Hepatocyte (in vitro differentiated cells): ENCODE results near the gene UGT1A6. TPM values are rescaled to one million over a fixed set of nuclear protein-coding genes. Genes with fewer than 3 reads are reported as not detected.

Experiments
- DNase-seq: peaks from one replicate; pipeline ENCODE4 v3.0.0-alpha.2; 2016; ENCODE audit warnings: low spot score
- H2AFZ ChIP-seq: fragments of 200-600 bp; sonication (generic); 2 replicates; pipeline ENCODE4 v1.6.0; 2016; ENCODE audit warnings: antibody characterized with exemption, mild to moderate bottlenecking
- H3K27ac ChIP-seq: fragments of 200-600 bp; sonication (generic); 2 replicates; pipeline ENCODE4 v1.5.1; 2016; ENCODE audit warnings: mild to moderate bottlenecking
- H3K27me3 ChIP-seq: fragments of 200-600 bp; sonication (generic); 2 replicates; pipeline ENCODE4 v1.6.1; 2016
- H3K36me3 ChIP-seq: fragments of 200-600 bp; sonication (generic); replicated peaks from 2 replicates; pipeline ENCODE4 v1.5.1; 2016; ENCODE audit warnings: low read depth; ENCODE audit not compliant: insufficient read depth
- H3K4me1 ChIP-seq: fragments of 200-600 bp; sonication (generic); 2 replicates; pipeline ENCODE4 v1.5.1; 2016; ENCODE audit warnings: mild to moderate bottlenecking, moderate library complexity; ENCODE audit not compliant: insufficient read depth
- H3K4me2 ChIP-seq: fragments of 200-600 bp; sonication (generic); 2 replicates; pipeline ENCODE4 v1.6.0; 2016
- H3K4me3 ChIP-seq: fragments of 200-600 bp; sonication (generic); 2 replicates; pipeline ENCODE4 v1.5.1; 2016; ENCODE audit warnings: mild to moderate bottlenecking
- H3K79me2 ChIP-seq: fragments of 200-600 bp; sonication (generic); 2 replicates; pipeline ENCODE4 v1.6.0; 2017; ENCODE audit warnings: mild to moderate bottlenecking
- H3K9me2 ChIP-seq: fragments of 200-600 bp; sonication (generic); replicated peaks from 2 replicates; pipeline ENCODE4 v1.6.0; 2017; ENCODE audit warnings: mild to moderate bottlenecking; ENCODE audit not compliant: insufficient read depth
- H3K9me3 ChIP-seq: fragments of 200-600 bp; sonication (generic); 2 replicates; pipeline ENCODE4 v1.5.1; 2016; ENCODE audit warnings: low read depth, mild to moderate bottlenecking
- H4K20me1 ChIP-seq: fragments of 200-600 bp; sonication (generic); 2 replicates; pipeline ENCODE4 v1.6.0; 2016; ENCODE audit warnings: mild to moderate bottlenecking; ENCODE audit not compliant: insufficient read depth, poor library complexity, severe bottlenecking
- CTCF ChIP-seq: fragments of 200-600 bp; sonication (generic); IDR thresholded peaks from 2 replicates; pipeline ENCODE4 v1.5.1; 2016; ENCODE audit warnings: antibody characterized with exemption, mild to moderate bottlenecking; ENCODE audit not compliant: poor library complexity
- EZH2 ChIP-seq: fragments of 200-600 bp; sonication (generic); IDR thresholded peaks from 2 replicates; pipeline ENCODE4 v1.6.1; 2016; ENCODE audit warnings: antibody characterized with exemption, mild to moderate bottlenecking, borderline replicate concordance
- EZH2phosphoT487 ChIP-seq: fragments of 200-600 bp; sonication (generic); IDR thresholded peaks from one replicate; pipeline ENCODE4 v1.6.1; 2018; ENCODE audit warnings: antibody characterized with exemption, mild to moderate bottlenecking, low read depth, moderate library complexity; ENCODE audit not compliant: unreplicated experiment, severe bottlenecking
- WGBS: methylation state at CpG from one replicate; pipeline ENCODE4 v1.1.6; 2016; ENCODE audit warnings: low lambda C conversion rate; ENCODE audit errors: missing lambda C conversion rate; 5-methylcytosine and 5-hydroxymethylcytosine counted together
- polyA plus RNA-seq: library from polyadenylated mRNA; unstranded; fragments of >200 nt; fragmentation: Nextera tagmentation; extraction: Ambion mirVana; gene quantifications from 2 replicates; pipeline ENCODE4 v1.2.1, GENCODE V29; 2016
- total RNA-seq: library from RNA; depleted of rRNA; stranded (reverse); fragments of >200 nt; gene quantifications from 2 replicates; pipeline ENCODE4 v1.2.3, GENCODE V29; 2014

UGT1A6 gene
- total and polyA plus RNA-seq, 2 experiments from 2014 or later: 0.77 to 3.4 TPM

GRCh38 chr2:233772583-233772982 is 79.9 kb downstream of the UGT1A6 start:
- Histone ChIP-seq H3K9me3 (no peaks in the 10 kb centered on the region), H3K4me1 (no peaks in the 10 kb centered on the region), H2AFZ (no peak overlapping the region), H3K4me2 (no peak overlapping the region), H3K36me3 (no peaks in the 10 kb centered on the region), H4K20me1 (no peaks in the 10 kb centered on the region), H3K79me2 (no peaks in the 10 kb centered on the region), H3K27ac (no peak overlapping the region), H3K27me3 (no peaks in the 10 kb centered on the region), H3K4me3 (no peak overlapping the region), H3K9me2 (no peaks in the 10 kb centered on the region)
- DNase-seq: no peak
- TF ChIP-seq EZH2phosphoT487 (no peak), EZH2 (no peak), CTCF (no peak)
- 74% methylated on average over 5 of the region's 5 CpGs for WGBS

DNA sequence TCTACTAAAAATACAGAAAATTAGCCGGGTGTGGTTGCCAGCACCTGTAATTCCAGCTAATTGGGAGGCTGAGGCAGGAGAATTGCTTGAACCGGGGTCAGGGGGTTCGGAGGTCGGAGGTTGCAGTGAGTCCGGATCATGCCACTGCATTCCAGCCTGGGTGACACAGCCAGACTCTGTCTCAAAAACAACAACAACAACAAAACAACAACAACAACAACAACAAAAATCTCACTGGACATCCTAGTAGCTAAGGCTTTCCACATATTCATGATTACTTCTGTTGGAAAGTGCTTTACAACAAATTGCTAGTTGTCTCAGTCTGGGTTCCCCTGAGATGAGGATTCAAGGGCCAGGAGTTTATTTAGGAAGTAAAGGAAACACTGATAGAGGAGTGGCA is 81.2 kb downstream of the UGT1A6 start:
- no peak overlapping the region for H3K27ac ChIP-seq
- DNase-seq: no peak
- H3K4me1 ChIP-seq: no peaks in the 10 kb centered on the region
- H3K9me2 ChIP-seq: no peaks in the 10 kb centered on the region
- no peak for TF ChIP-seq EZH2phosphoT487
- TF ChIP-seq CTCF: no peak
- TF ChIP-seq EZH2: no peak
- no peak overlapping the region for H3K4me3 ChIP-seq
- no peaks in the 10 kb centered on the region for H3K27me3 ChIP-seq
- no peak overlapping the region for H3K4me2 ChIP-seq
- no peaks in the 10 kb centered on the region for H4K20me1 ChIP-seq
- H3K36me3 ChIP-seq: no peaks in the 10 kb centered on the region
- H2AFZ ChIP-seq: no peak overlapping the region
- no peaks in the 10 kb centered on the region for H3K79me2 ChIP-seq
- no peaks in the 10 kb centered on the region for H3K9me3 ChIP-seq
- 93% methylated on average over 5 of the region's 5 CpGs for WGBS

DNA sequence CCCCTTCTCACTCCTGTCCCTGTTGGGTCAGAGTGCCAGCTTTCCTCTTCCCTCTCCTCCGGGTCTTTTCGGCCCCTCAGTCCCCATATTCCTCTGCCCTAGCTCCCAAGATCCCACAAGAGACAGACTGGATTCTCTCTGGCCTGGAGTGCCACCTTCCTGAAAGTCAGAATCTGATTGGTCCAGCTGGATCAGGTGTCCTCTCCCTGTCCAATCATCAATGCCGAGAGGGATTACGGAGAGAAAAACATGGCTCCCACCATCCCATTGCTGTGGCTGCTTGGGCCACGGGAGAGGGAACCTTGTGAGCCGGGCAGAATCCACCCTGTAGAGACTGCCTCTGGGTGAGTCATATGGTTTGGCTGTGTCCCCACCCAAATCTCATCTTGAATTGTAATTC is 82.7 kb downstream of the UGT1A6 start:
- H3K36me3 ChIP-seq: no peaks in the 10 kb centered on the region
- H3K9me2 ChIP-seq: no peaks in the 10 kb centered on the region
- H4K20me1 ChIP-seq: no peaks in the 10 kb centered on the region
- DNase-seq: no peak
- no peak overlapping the region for H3K4me3 ChIP-seq
- no peaks in the 10 kb centered on the region for H3K9me3 ChIP-seq
- H3K4me1 ChIP-seq: no peaks in the 10 kb centered on the region
- no peaks in the 10 kb centered on the region for H3K79me2 ChIP-seq
- H2AFZ ChIP-seq: no peak overlapping the region
- 95% methylated on average over 6 of the region's 6 CpGs for WGBS
- TF ChIP-seq EZH2: no peak
- TF ChIP-seq CTCF: no peak
- TF ChIP-seq EZH2phosphoT487: no peak
- no peak overlapping the region for H3K4me2 ChIP-seq
- H3K27me3 ChIP-seq: no peaks in the 10 kb centered on the region
- no peak overlapping the region for H3K27ac ChIP-seq

DNA sequence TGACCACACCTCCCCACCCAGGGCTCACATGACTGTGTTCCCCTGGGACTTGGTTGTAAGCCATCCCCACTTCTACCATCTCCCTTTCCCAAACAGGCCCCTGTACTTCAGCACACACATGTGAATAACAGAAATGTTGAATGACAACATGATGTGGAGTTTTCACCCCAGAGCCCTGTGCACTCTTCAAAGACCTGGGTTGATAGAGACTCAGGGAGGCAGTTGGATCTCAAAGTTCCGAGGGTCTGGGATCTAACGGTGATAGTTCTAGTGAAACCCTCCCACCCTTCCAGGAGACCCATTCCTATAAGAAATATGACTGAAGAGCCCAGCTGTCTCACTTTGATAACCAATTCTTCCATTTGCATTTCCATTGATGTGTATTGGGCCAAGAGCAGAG is 85.3 kb downstream of the UGT1A6 start, which contains the start of gene MROH2A:
MROH2A (plus strand) TSS at position 301 of the 400 bp plus-strand sequence. CDS start 1,029 bp downstream, outside the sequence.
- H3K4me2 ChIP-seq: no peak within 1 kb of the TSS
- no peaks in the 10 kb centered on the region for H3K36me3 ChIP-seq
- no peaks in the 10 kb centered on the region for H3K9me3 ChIP-seq
- DNase-seq: no peak
- no peaks in the 10 kb centered on the region for H3K9me2 ChIP-seq
- 90% methylated on average over 2 of the region's 2 CpGs for WGBS
- no peak within 1 kb of the TSS for H3K4me3 ChIP-seq
- TF ChIP-seq CTCF (no peak), EZH2phosphoT487 (no peak), EZH2 (no peak)
- H4K20me1 ChIP-seq: no peaks in the 10 kb centered on the region
- no peaks in the 10 kb centered on the region for H3K27me3 ChIP-seq
- H2AFZ ChIP-seq: no peak within 1 kb of the TSS
- H3K27ac ChIP-seq: no peak within 1 kb of the TSS
- no peaks in the 10 kb centered on the region for H3K4me1 ChIP-seq
- no peaks in the 10 kb centered on the region for H3K79me2 ChIP-seq
